PFSK-1 (cell line): ENCODE results near the gene DYNLRB2.

Experiments used
- FOXP2 ChIP-seq: optimal IDR thresholded peaks from 2 replicates; pipeline ENCODE3; 2011; ENCODE audit warnings: borderline replicate concordance, control low read depth, inconsistent platforms; ENCODE audit not compliant: insufficient read depth; ENCODE audit errors: extremely low read length, extremely low read depth
- POLR2AphosphoS5 ChIP-seq: IDR thresholded peaks from 2 replicates; pipeline ENCODE4 v1.6.1; 2012; ENCODE audit warnings: low read depth, mild to moderate bottlenecking, control low read depth, low read length, moderate library complexity
- REST ChIP-seq, 2 experiments: IDR thresholded peaks; 2 replicates each; pipeline versions ENCODE4 v1.6.1 to v1.8.0; 2011 to 2012; ENCODE audit warnings: low read depth in 2 of 2, low read length in 2 of 2, control low read depth in 1 of 2, inconsistent platforms in 1 of 2, mild to moderate bottlenecking in 1 of 2, moderate library complexity in 1 of 2; ENCODE audit not compliant: insufficient read depth in 1 of 2
- SIN3A ChIP-seq: IDR thresholded peaks from 2 replicates; pipeline ENCODE4 v1.6.1; 2012; ENCODE audit warnings: mild to moderate bottlenecking, low read length, moderate library complexity, borderline replicate concordance; ENCODE audit not compliant: insufficient read depth
- TAF1 ChIP-seq: IDR thresholded peaks from 2 replicates; pipeline ENCODE4 v1.6.1; 2012; ENCODE audit warnings: low read length, control low read depth, borderline replicate concordance; ENCODE audit not compliant: insufficient read depth

Gene DYNLRB2

GRCh38 chr16:80557037-80557436, 16.2 kb downstream of the DYNLRB2 start:
- TF ChIP-seq SIN3A: no peak

DNA sequence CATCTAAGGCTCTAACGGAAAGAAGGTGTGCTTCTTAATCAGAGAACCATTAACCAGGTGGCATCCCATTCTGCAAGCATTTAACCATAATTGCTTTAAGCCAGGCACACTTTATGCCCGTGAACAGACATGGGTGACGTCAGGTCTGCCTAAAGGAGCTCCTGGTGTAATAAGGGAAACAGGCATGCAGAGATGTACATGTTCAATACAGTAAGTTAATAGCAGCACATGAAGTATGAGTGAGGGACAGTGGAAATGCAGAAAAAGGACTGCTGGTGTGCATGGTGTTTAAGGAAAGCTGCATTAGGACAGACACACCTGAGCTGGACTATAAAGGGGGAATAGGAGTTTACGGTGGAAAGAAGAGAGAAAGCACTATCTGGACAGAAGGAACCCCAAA, 18.6 kb downstream of the DYNLRB2 start:
- TF ChIP-seq POLR2AphosphoS5 (no peak), FOXP2 (no peak), REST (IDR thresholded peaks at IDR 0.05; ENCODE audit: insufficient read depth in 1 of 2, low read depth in 2 of 2, low read length in 2 of 2) (no peak), SIN3A (no peak), TAF1 (no peak)

DNA sequence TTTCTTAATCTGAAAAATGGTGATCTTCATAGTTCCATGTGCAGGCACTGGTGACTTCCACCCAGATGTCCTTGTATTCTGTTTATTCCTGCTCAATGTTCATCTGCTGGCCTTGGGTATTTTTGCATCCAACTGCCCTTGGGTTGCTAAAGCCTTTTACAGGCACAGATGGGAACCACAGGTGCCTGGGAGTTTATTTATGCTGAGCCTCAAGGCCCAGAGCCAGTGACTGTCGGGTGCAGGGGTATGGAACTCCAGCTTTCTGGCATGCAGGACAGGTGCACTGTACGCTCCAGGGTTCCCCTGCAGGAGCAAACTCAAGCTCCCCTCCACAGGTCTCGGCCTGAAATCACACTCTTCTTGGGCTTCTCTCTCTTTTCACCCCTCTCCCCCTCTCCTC, 22.3 kb downstream of the DYNLRB2 start:
- TF ChIP-seq REST (IDR thresholded peaks at IDR 0.05; ENCODE audit: insufficient read depth in 1 of 2, low read depth in 2 of 2, low read length in 2 of 2): no peak
- TF ChIP-seq SIN3A: no peak
- TF ChIP-seq FOXP2: no peak
- no peak for TF ChIP-seq TAF1

DNA sequence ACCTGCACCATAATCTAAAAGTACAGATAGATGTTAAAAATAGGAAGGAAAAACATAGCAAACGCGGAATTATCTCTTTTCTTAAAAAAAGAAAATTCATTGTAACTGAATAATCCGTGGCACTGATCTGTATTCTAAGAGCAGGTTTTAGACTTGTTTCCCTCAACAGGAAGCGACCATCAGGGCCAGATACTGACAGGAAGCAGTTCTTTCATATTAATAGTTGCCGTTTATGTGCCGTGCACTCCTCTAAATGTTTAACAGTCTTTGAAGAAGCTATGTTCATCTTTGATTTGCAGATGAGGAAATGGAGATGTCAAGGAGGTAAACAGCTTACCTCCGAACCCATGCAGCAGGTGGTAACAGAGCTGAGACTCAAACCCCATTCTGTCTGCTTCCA, 23.6 kb downstream of the DYNLRB2 start:
- no peak for TF ChIP-seq TAF1
- TF ChIP-seq REST (IDR thresholded peaks at IDR 0.05; ENCODE audit: insufficient read depth in 1 of 2, low read depth in 2 of 2, low read length in 2 of 2): no peak
- TF ChIP-seq POLR2AphosphoS5: no peak
- TF ChIP-seq FOXP2: no peak
- TF ChIP-seq SIN3A: no peak

GRCh38 chr16:80569440-80570105, 28.8 kb downstream of the DYNLRB2 start:
- TF ChIP-seq TAF1 (no peak), POLR2AphosphoS5 (no peak), FOXP2 (no peak), REST (IDR thresholded peaks at IDR 0.05; ENCODE audit: insufficient read depth in 1 of 2, low read depth in 2 of 2, low read length in 2 of 2) (no peak), SIN3A (no peak)
